Ishikawa (cell line): ENCODE data around the gene DEFB121.

ENCODE experiments used
- CEBPB ChIP-seq: IDR thresholded peaks from 2 replicates; pipeline ENCODE4 v1.6.1; 2012
- CREB1 ChIP-seq: IDR thresholded peaks from 2 replicates; pipeline ENCODE4 v1.6.1; 2012; ENCODE audit warnings: low read depth
- EGR1 ChIP-seq: IDR thresholded peaks from 2 replicates; pipeline ENCODE4 v1.6.1; 2012
- EP300 ChIP-seq: IDR thresholded peaks from 2 replicates; pipeline ENCODE4 v1.6.1; 2012; ENCODE audit warnings: borderline replicate concordance
- FOXM1 ChIP-seq: IDR thresholded peaks from 2 replicates; pipeline ENCODE4 v1.6.1; 2012; ENCODE audit warnings: low read depth, borderline replicate concordance
- NFIC ChIP-seq: IDR thresholded peaks from 2 replicates; pipeline ENCODE4 v1.6.1; 2012
- RAD21 ChIP-seq: IDR thresholded peaks from 2 replicates; pipeline ENCODE4 v1.6.1; 2012; ENCODE audit warnings: low read depth
- TAF1 ChIP-seq: IDR thresholded peaks from 2 replicates; pipeline ENCODE4 v1.6.1; 2012; ENCODE audit warnings: low read depth, mild to moderate bottlenecking
- TCF12 ChIP-seq: IDR thresholded peaks from 2 replicates; pipeline ENCODE4 v1.6.1; 2012; ENCODE audit warnings: low read depth
- TEAD4 ChIP-seq: IDR thresholded peaks from 2 replicates; pipeline ENCODE4 v1.6.1; 2012
- YY1 ChIP-seq: IDR thresholded peaks from 2 replicates; pipeline ENCODE4 v1.6.1; 2012; ENCODE audit warnings: low read depth
- ZBTB7A ChIP-seq: IDR thresholded peaks from 2 replicates; pipeline ENCODE4 v1.6.1; 2012; ENCODE audit warnings: low read depth
- TF ChIP-seq, protein P1 (sequence below): IDR thresholded peaks from 2 replicates; pipeline ENCODE4 v1.6.1; 2012
- TF ChIP-seq, protein P2 (sequence below): IDR thresholded peaks from 2 replicates; pipeline ENCODE4 v1.6.1; 2012
- TF ChIP-seq, protein P3 (sequence below): IDR thresholded peaks from 2 replicates; pipeline ENCODE4 v1.6.1; 2012; ENCODE audit warnings: low read depth, mild to moderate bottlenecking

Gene DEFB121

DNA sequence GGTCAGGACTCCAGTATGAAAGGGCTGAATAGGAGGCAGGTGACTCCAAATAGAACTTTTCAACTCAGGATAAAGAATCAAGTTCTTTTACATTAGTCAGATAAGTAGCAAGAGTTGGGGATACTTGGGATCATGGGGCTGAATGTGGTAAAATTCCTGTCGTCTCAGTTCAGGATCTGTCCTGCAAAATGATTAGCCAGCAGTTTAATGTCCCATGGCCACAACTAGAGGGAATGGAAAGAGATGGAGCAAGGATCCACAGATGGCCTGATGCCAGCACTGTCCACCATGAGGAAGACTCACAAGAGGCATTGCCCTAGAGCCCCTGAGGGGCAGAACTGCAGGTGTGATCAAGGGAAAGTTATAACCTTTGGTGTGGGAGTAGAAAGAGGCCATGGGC, 2.1 kb downstream of the DEFB121 start:
- no peak for TF ChIP-seq CREB1
- no peak for TF ChIP-seq TEAD4
- TF ChIP-seq RAD21, result no peak
- TF ChIP-seq EP300, result no peak
- TF ChIP-seq TAF1, result no peak
- no peak for TF ChIP-seq YY1
- TF ChIP-seq ZBTB7A, result no peak
- no peak for TF ChIP-seq FOXM1
- no peak for TF ChIP-seq TCF12
- TF ChIP-seq, protein P1, sequence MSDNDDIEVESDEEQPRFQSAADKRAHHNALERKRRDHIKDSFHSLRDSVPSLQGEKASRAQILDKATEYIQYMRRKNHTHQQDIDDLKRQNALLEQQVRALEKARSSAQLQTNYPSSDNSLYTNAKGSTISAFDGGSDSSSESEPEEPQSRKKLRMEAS, result no peak
- TF ChIP-seq CEBPB, result no peak
- no peak for TF ChIP-seq EGR1
- TF ChIP-seq, protein P2, sequence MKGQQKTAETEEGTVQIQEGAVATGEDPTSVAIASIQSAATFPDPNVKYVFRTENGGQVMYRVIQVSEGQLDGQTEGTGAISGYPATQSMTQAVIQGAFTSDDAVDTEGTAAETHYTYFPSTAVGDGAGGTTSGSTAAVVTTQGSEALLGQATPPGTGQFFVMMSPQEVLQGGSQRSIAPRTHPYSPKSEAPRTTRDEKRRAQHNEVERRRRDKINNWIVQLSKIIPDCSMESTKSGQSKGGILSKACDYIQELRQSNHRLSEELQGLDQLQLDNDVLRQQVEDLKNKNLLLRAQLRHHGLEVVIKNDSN, result no peak
- TF ChIP-seq NFIC, result no peak
- TF ChIP-seq, protein P3, sequence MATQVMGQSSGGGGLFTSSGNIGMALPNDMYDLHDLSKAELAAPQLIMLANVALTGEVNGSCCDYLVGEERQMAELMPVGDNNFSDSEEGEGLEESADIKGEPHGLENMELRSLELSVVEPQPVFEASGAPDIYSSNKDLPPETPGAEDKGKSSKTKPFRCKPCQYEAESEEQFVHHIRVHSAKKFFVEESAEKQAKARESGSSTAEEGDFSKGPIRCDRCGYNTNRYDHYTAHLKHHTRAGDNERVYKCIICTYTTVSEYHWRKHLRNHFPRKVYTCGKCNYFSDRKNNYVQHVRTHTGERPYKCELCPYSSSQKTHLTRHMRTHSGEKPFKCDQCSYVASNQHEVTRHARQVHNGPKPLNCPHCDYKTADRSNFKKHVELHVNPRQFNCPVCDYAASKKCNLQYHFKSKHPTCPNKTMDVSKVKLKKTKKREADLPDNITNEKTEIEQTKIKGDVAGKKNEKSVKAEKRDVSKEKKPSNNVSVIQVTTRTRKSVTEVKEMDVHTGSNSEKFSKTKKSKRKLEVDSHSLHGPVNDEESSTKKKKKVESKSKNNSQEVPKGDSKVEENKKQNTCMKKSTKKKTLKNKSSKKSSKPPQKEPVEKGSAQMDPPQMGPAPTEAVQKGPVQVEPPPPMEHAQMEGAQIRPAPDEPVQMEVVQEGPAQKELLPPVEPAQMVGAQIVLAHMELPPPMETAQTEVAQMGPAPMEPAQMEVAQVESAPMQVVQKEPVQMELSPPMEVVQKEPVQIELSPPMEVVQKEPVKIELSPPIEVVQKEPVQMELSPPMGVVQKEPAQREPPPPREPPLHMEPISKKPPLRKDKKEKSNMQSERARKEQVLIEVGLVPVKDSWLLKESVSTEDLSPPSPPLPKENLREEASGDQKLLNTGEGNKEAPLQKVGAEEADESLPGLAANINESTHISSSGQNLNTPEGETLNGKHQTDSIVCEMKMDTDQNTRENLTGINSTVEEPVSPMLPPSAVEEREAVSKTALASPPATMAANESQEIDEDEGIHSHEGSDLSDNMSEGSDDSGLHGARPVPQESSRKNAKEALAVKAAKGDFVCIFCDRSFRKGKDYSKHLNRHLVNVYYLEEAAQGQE, result no peak

DNA sequence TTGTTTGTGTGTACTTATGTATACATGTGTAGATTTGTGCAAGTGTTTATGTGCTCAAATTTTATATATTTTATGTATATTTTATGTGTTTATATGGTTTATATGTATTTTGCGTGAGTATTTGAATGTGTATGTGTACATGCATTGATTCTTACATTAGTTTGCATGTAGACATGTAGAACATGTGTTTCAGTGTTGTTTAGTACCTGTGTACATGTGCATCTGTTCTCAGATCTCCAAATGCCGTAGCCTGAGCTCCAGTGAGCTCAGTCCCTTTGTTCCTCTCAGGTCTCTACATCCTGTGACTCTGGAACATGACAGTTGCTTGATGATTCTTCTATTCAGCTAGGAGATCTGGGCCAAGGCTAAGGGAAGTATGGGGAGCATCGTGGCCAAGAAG, 11.1 kb downstream of the DEFB121 start:
- TF ChIP-seq, protein P2, result no peak
- TF ChIP-seq EGR1, result no peak
- no peak for TF ChIP-seq CEBPB
- TF ChIP-seq EP300, result no peak
- no peak for TF ChIP-seq CREB1
- TF ChIP-seq, protein P1, result no peak
- no peak for TF ChIP-seq YY1

GRCh38 chr20:31392836-31393235, 13.2 kb downstream of the DEFB121 start:
- TF ChIP-seq, protein P2, result peak; percentile 69
- TF ChIP-seq, protein P3, result no peak

GRCh38 chr20:31390490-31390889, 15.5 kb downstream of the DEFB121 start, which contains the start of gene DEFB119:
TSS of gene DEFB119 (minus strand) at chr20:31390590. CDS start at chr20:31390483, 107 bp downstream.
- no peak for TF ChIP-seq ZBTB7A
- TF ChIP-seq, protein P2, result no peak
- TF ChIP-seq FOXM1, result no peak
- no peak for TF ChIP-seq RAD21
- no peak for TF ChIP-seq TEAD4
- TF ChIP-seq EGR1, result no peak

GRCh38 chr20:31374346-31374745, 31.7 kb downstream of the DEFB121 start:
- TF ChIP-seq TAF1, result no peak
- TF ChIP-seq CEBPB, result no peak
- TF ChIP-seq EGR1, result no peak
- no peak for TF ChIP-seq TCF12
- TF ChIP-seq, protein P1, result no peak
- no peak for TF ChIP-seq EP300
- TF ChIP-seq, protein P2, result no peak
- TF ChIP-seq NFIC, result no peak
- TF ChIP-seq RAD21, result no peak
- TF ChIP-seq, protein P3, result no peak
- TF ChIP-seq ZBTB7A, result no peak
- no peak for TF ChIP-seq YY1
- TF ChIP-seq FOXM1, result no peak
- TF ChIP-seq TEAD4, result no peak
